Endothelial cell (in vitro differentiated cells): Measurements from ENCODE around the gene CFAP97. TPM values are rescaled to one million over a fixed set of nuclear protein-coding genes. Genes with fewer than 3 reads are reported as not detected.

Experiments used
- DNase-seq: peaks from one replicate; pipeline ENCODE4 v3.0.0; 2021; ENCODE audit warnings: low spot score
- H3K27ac Mint-ChIP-seq: one replicate; pipeline ENCODE4 v1.8.0; 2021; ENCODE audit warnings: mixed read lengths, inconsistent platforms; ENCODE audit not compliant: unreplicated experiment
- H3K27me3 Mint-ChIP-seq: one replicate; pipeline ENCODE4 v1.8.0; 2021; ENCODE audit warnings: mild to moderate bottlenecking, moderate library complexity, mixed read lengths, inconsistent platforms; ENCODE audit not compliant: unreplicated experiment
- H3K36me3 Mint-ChIP-seq: one replicate; pipeline ENCODE4 v1.8.0; 2021; ENCODE audit warnings: mild to moderate bottlenecking, low read depth, mixed read lengths, inconsistent platforms; ENCODE audit not compliant: unreplicated experiment
- H3K4me1 Mint-ChIP-seq: one replicate; pipeline ENCODE4 v1.8.0; 2021; ENCODE audit warnings: mild to moderate bottlenecking, mixed read lengths, inconsistent platforms; ENCODE audit not compliant: unreplicated experiment
- H3K4me3 Mint-ChIP-seq: one replicate; pipeline ENCODE4 v1.8.0; 2021; ENCODE audit warnings: mild to moderate bottlenecking, mixed read lengths, inconsistent platforms; ENCODE audit not compliant: unreplicated experiment
- H3K9me3 Mint-ChIP-seq: one replicate; pipeline ENCODE4 v1.8.0; 2021; ENCODE audit warnings: mixed read lengths, inconsistent platforms; ENCODE audit not compliant: unreplicated experiment
- total RNA-seq: library from RNA; stranded (reverse); fragmentation: NEBNext Ultra II Directional; extraction: Animal tissue kit (Norgen Biotek cat#: 25700); gene quantifications from one replicate; pipeline ENCODE4 v1.2.1, GENCODE V29; 2021; ENCODE audit not compliant: unreplicated experiment
- TF ChIP-seq, protein P1 (sequence below): fragments of 200-600 bp; sonication (generic); IDR thresholded peaks from one replicate; pipeline ENCODE4 v1.5.0; 2021; ENCODE audit warnings: antibody characterized with exemption; ENCODE audit not compliant: unreplicated experiment

Gene CFAP97
- total RNA-seq, 1 donor from 2014 or later: 18.2 TPM

DNA sequence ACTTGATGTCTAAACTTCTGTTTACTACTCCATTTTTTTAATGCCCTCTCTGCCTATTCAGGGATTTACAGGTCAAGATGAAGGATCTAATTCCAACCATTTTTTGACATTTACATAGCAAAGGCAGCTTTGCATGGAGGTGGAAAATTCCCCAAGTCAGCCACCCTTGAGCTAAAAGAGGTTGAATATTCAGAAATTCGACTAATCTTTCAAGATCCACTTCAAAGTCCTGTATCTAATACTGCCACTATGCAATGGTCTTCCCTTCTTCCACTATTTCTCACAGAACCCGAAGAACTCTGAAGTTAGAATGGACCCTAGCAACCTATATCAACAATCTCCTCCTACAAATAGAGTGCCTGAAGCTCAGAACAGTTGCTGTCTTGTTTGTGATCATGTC is 21.6 kb downstream of the CFAP97 start:
- TF ChIP-seq, protein P1, sequence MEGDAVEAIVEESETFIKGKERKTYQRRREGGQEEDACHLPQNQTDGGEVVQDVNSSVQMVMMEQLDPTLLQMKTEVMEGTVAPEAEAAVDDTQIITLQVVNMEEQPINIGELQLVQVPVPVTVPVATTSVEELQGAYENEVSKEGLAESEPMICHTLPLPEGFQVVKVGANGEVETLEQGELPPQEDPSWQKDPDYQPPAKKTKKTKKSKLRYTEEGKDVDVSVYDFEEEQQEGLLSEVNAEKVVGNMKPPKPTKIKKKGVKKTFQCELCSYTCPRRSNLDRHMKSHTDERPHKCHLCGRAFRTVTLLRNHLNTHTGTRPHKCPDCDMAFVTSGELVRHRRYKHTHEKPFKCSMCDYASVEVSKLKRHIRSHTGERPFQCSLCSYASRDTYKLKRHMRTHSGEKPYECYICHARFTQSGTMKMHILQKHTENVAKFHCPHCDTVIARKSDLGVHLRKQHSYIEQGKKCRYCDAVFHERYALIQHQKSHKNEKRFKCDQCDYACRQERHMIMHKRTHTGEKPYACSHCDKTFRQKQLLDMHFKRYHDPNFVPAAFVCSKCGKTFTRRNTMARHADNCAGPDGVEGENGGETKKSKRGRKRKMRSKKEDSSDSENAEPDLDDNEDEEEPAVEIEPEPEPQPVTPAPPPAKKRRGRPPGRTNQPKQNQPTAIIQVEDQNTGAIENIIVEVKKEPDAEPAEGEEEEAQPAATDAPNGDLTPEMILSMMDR: no peak
- no peak for DNase-seq
- H3K9me3 Mint-ChIP-seq: no peaks in the 10 kb centered on the region
- peaks cover 3% of the 10 kb centered on the region for H3K4me1 Mint-ChIP-seq
- H3K27ac Mint-ChIP-seq: no peak overlapping the region
- H3K4me3 Mint-ChIP-seq: no peak overlapping the region
- H3K36me3 Mint-ChIP-seq: no peaks in the 10 kb centered on the region
- H3K27me3 Mint-ChIP-seq: no peaks in the 10 kb centered on the region

DNA sequence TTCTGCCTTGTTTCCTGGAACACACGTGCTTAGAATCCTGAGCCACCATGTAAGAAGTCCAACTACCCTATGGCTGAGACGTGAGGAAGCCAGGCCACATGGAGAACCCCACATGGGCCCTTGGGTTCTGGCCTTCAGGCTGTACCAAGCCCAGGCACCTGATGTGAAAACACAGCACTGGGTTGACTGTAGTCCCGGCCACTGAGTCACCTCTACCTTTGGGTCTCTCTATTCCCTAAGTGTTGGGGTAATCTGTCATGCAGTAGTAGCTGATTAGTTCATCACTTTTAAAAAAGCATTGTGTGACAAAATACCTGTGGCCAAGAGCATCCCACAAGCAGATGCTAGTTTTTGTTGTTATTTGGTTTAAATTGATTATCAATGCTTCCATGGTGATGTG is 24.3 kb downstream of the CFAP97 start:
- H3K27me3 Mint-ChIP-seq: no peaks in the 10 kb centered on the region

DNA sequence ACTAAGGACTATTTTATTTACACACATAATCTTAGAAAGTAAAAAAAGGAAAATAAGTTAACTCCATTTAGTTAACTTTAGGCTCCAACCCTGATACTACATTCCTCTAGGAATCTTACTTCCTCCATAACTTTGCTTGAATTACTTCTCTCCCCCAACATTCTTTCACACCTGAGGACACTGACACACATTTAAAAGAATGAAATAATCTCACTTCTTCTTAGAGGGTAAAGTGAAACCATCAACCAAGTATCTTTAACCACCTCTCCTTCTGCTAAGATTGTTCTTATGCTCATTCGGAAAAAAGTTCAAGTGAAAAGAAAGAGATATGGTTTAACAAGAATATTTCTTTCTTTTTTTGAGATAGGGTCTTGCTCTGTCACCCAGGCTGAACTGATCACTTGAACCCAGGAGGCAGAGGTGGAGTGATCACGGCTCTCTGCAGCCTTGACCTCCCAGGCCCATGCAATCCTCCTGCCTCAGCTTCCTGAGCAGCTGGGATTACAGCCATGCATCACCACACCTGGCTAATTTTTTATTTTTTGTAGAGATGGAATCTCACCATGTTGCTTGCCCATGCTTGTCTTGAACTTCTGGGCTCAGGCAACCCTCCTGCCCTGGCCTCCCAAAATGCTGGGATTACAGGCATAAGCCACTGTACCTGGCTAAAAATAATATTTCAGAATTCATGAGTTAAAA is 32.3 kb downstream of the CFAP97 start:
- no peaks in the 10 kb centered on the region for H3K4me1 Mint-ChIP-seq
- H3K9me3 Mint-ChIP-seq: no peaks in the 10 kb centered on the region
- TF ChIP-seq, protein P1: no peak
- H3K27ac Mint-ChIP-seq: no peak overlapping the region
- H3K4me3 Mint-ChIP-seq: no peak overlapping the region
- DNase-seq: no peak
- peaks cover 19% of the 10 kb centered on the region for H3K36me3 Mint-ChIP-seq
- no peaks in the 10 kb centered on the region for H3K27me3 Mint-ChIP-seq

More for the DNA sequence above, 24.3 kb downstream of the CFAP97 start:
- DNase-seq: no peak
- peaks cover 6% of the 10 kb centered on the region for H3K36me3 Mint-ChIP-seq
- TF ChIP-seq, protein P1: no peak
- peaks cover 3% of the 10 kb centered on the region for H3K4me1 Mint-ChIP-seq
- H3K4me3 Mint-ChIP-seq: no peak overlapping the region
- no peaks in the 10 kb centered on the region for H3K9me3 Mint-ChIP-seq
- no peak overlapping the region for H3K27ac Mint-ChIP-seq

DNA sequence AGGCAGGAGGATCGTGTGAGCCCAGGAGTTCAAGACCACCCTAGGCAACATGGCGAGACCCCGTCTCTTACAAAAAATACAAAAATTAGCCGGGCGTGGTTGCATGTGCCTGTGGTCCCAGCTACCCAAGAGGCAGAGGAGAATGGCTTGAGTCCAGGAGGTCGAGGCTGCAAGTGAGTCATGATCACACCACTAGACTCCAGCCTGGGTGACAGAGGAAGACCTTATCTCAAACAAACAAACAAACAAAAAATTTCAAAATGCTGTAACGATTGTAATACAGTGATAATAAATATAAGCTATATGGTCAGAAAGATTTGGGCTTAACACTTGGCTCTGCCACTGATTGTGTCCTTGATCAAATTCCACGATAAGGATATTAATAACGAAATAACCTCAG is 36.6 kb downstream of the CFAP97 start:
- no peak overlapping the region for H3K27ac Mint-ChIP-seq

DNA sequence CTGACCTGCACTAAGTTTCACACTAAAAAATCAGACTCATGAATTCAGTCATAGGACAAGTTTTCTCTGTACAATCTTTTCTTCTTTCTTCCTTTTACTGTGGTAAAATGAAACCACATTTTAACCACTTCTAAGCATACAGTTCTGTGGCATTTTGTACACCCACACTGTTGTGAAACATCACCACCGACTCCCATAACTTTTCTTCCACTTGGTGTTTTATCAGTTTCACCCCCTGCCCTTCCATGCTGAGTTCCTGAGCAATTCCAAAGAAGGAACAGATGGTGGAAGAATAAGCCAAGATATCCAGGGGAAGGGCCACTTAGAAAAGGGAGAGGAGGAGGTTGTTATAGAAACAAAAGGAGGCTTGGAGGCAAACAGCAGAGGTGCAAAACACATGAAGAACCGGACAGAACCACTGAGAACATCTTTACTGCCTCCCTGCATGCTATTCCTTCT is 38.2 kb downstream of the CFAP97 start:
- H3K4me1 Mint-ChIP-seq: peaks cover 3% of the 10 kb centered on the region
- H3K36me3 Mint-ChIP-seq: peaks cover 13% of the 10 kb centered on the region
- H3K27ac Mint-ChIP-seq: peak overlapping the region; percentile 17
- H3K9me3 Mint-ChIP-seq: no peaks in the 10 kb centered on the region
- H3K4me3 Mint-ChIP-seq: no peak overlapping the region
- no peaks in the 10 kb centered on the region for H3K27me3 Mint-ChIP-seq
- no peak for DNase-seq
- TF ChIP-seq, protein P1: no peak

More for the DNA sequence above, 36.6 kb downstream of the CFAP97 start:
- peaks cover 13% of the 10 kb centered on the region for H3K36me3 Mint-ChIP-seq
- no peak overlapping the region for H3K4me3 Mint-ChIP-seq
- TF ChIP-seq, protein P1: no peak
- no peaks in the 10 kb centered on the region for H3K9me3 Mint-ChIP-seq
- H3K27me3 Mint-ChIP-seq: no peaks in the 10 kb centered on the region
- DNase-seq: no peak
- H3K4me1 Mint-ChIP-seq: peaks cover 3% of the 10 kb centered on the region
